HepG2 (cell line): ENCODE results near the gene MTOR. TPM values are rescaled to one million over a fixed set of nuclear protein-coding genes. Genes with fewer than 3 reads are reported as not detected.

Source experiments
- ATAC-seq: fragments of 200-7000 bp; cut with Tn5 transposase; 3 replicates; pipeline ENCODE4 v1.9.1; 2020; ENCODE audit warnings: mild to moderate bottlenecking, moderate library complexity
- BruUV-seq: library from RNA; stranded (reverse); fragments of 400-500 nt; replicated peaks from 2 replicates; lab custom pipeline; 2021; lab: Mats Ljungman, UMichigan
- CTCF ChIA-PET: fragments of 300-600 bp; formaldehyde crosslinking; extraction: SDS; loops from one replicate; lab custom pipeline; 2021; ENCODE audit warnings: low total read pairs, inconsistent platforms, low intra/inter-chr PET ratio; lab: Yijun Ruan, JAX
- POLR2A ChIA-PET: fragments of 350-600 bp; sonication (Branson Sonifier 250); formaldehyde crosslinking; loops from one replicate; lab custom pipeline; 2020; ENCODE audit warnings: antibody characterized with exemption, inconsistent platforms; lab: Yijun Ruan, JAX
- DNase-seq: peaks from one replicate; pipeline ENCODE4 v3.0.0-alpha.2; 2015; ENCODE audit warnings: low spot score
- FAIRE-seq: peaks from 3 replicates; lab custom pipeline; 2011; peaks lifted over from hg19 to GRCh38; lab: Jason Lieb, UNC
- H2AFZ ChIP-seq: one replicate; pipeline ENCODE4 v1.6.1; 2011; ENCODE audit warnings: low read length, inconsistent platforms
- H3K27ac ChIP-seq: fragments of 300-600 bp; 3 replicates; pipeline ENCODE4 v1.8.0; 2011; ENCODE audit warnings: mixed run types, mild to moderate bottlenecking, mixed read lengths, low read length, inconsistent platforms; ENCODE audit not compliant: insufficient read depth; ENCODE audit errors: extremely low read length
- H3K27me3 ChIP-seq, 2 experiments: fragments of 200-600 bp in 1 of 2; 2 replicates in 1 of 2; 3 replicates in 1 of 2; pipeline versions ENCODE4 v1.6.0 to v1.8.0; 2011; ENCODE audit warnings: low read length in 2 of 2, mild to moderate bottlenecking in 2 of 2, moderate library complexity in 2 of 2, inconsistent platforms in 1 of 2; ENCODE audit not compliant: insufficient read depth in 2 of 2, control insufficient read depth in 1 of 2
- H3K36me3 ChIP-seq, 2 experiments: fragments of 200-600 bp in 1 of 2; replicated peaks in 1 of 2; 2 replicates in 1 of 2; 3 replicates in 1 of 2; pipeline versions ENCODE4 v1.5.1 to v1.8.0; 2011; ENCODE audit warnings: low read length in 2 of 2, inconsistent platforms in 1 of 2; ENCODE audit not compliant: insufficient read depth in 2 of 2, control insufficient read depth in 1 of 2
- H3K4me1 ChIP-seq: 2 replicates; pipeline ENCODE4 v1.5.1; 2012; ENCODE audit warnings: low read length, inconsistent platforms; ENCODE audit not compliant: insufficient read depth
- H3K4me2 ChIP-seq: 2 replicates; pipeline ENCODE4 v1.6.0; 2011; ENCODE audit warnings: low read depth, low read length, inconsistent platforms
- H3K4me3 ChIP-seq, 3 experiments: fragments of 200-600 bp in 1 of 3; sonication (generic), shearing (Covaris generic) in 1 of 3; replicated peaks in 1 of 3; 2 replicates each; pipeline ENCODE4 v1.5.1; 2011 to 2016; ENCODE audit warnings: low read length in 3 of 3, inconsistent platforms in 2 of 3, low read depth in 2 of 3, mild to moderate bottlenecking in 2 of 3, control low read depth in 1 of 3, mixed read lengths in 1 of 3; ENCODE audit not compliant: insufficient read depth in 1 of 3
- H3K79me2 ChIP-seq: one replicate; pipeline ENCODE4 v1.6.1; 2011; ENCODE audit warnings: low read length, inconsistent platforms; ENCODE audit not compliant: insufficient read depth
- H3K9ac ChIP-seq: 2 replicates; pipeline ENCODE4 v1.6.0; 2011; ENCODE audit warnings: mild to moderate bottlenecking, low read depth, low read length, inconsistent platforms; ENCODE audit not compliant: insufficient read depth
- H3K9me3 ChIP-seq: 2 replicates; pipeline ENCODE4 v1.5.1; 2012; ENCODE audit warnings: mild to moderate bottlenecking, low read length
- H4K20me1 ChIP-seq: 2 replicates; pipeline ENCODE4 v1.6.0; 2011; ENCODE audit warnings: inconsistent platforms, mild to moderate bottlenecking, low read length, moderate library complexity; ENCODE audit not compliant: insufficient read depth
- DDIT3 ChIP-seq: sonication (generic); formaldehyde crosslinking; IDR thresholded peaks from 2 replicates; pipeline ENCODE4 v1.4.0; 2020; ENCODE audit warnings: mild to moderate bottlenecking, missing genetic modification reagents
- NPAS2 ChIP-seq: sonication (generic); formaldehyde crosslinking; IDR thresholded peaks from 2 replicates; pipeline ENCODE4 v1.8.0; 2022; ENCODE audit warnings: mild to moderate bottlenecking, missing genetic modification reagents, borderline replicate concordance
- ZNF883 ChIP-seq: sonication (generic); formaldehyde crosslinking; IDR thresholded peaks from 2 replicates; pipeline ENCODE4 v1.5.1; 2020; ENCODE audit warnings: mild to moderate bottlenecking, missing genetic modification reagents; ENCODE audit errors: not compliant biosample characterization
- WGBS: methylation state at CpG from one replicate; pipeline ENCODE4 v1.1.6; 2017; ENCODE audit warnings: low lambda C conversion rate; 5-methylcytosine and 5-hydroxymethylcytosine counted together
- in situ Hi-C: cut with HindIII; loops from 2 replicates; pipeline ENCODE4 v1.10.0; 2017; ENCODE audit warnings: low pct_unique_long_range_greater_than_20kb; ENCODE audit not compliant: extremely low pct_ligation_motif_present
- intact Hi-C: fragments of 100-400 bp; cut with micrococcal nuclease; formaldehyde crosslinking; loops from one replicate; pipeline ENCODE4 v1.10.0; 2022; ENCODE audit not compliant: unreplicated experiment
- polyA plus RNA-seq, 8 experiments: library from polyadenylated mRNA; depleted of rRNA in 3 of 8; stranded (reverse) in 7 of 8; unstranded in 1 of 8; fragments of >200 nt; fragmentation: Illumina TruSeq in 4 of 8; extraction: Trizol in 4 of 8; gene quantifications; 2 replicates each; pipeline versions ENCODE4 v1.2.1 to v1.2.3, GENCODE V29; 2011 to 2016; ENCODE audit warnings: low read depth in 4 of 8, missing spikeins in 1 of 8, mixed read lengths in 1 of 8; ENCODE audit not compliant: insufficient read depth in 1 of 8
- total RNA-seq, 5 experiments: library from RNA; depleted of rRNA; stranded (reverse); fragments of >200 nt; fragmentation: Illumina TruSeq; extraction: Trizol; gene quantifications; 2 replicates each; pipeline ENCODE4 v1.2.3, GENCODE V29; 2016; ENCODE audit warnings: low read depth in 1 of 5

Gene MTOR
- total and polyA plus RNA-seq, 2 of the 13 experiments (the other 11 are each of a cell fraction or from before 2014, with no cell fraction given), result 24.6 to 34.6 TPM

GRCh38 chr1:11252538-11252937 lies 9.8 kb downstream of the MTOR start:
- 97% methylated on average over 8 of the region's 8 CpGs for WGBS
- H3K4me1 ChIP-seq, result peaks cover 14% of the 10 kb centered on the region
- CTCF ChIA-PET, result no interaction called here
- no peaks in the 10 kb centered on the region for H3K9me3 ChIP-seq
- H3K27me3 ChIP-seq, result no peaks in the 10 kb centered on the region
- H3K4me2 ChIP-seq, result no peak overlapping the region
- in situ Hi-C loops, result no loop called here
- no peak overlapping the region for H2AFZ ChIP-seq
- no peak overlapping the region for H3K27ac ChIP-seq
- no peak for TF ChIP-seq NPAS2
- TF ChIP-seq, all 625 proteins: peak for 0
- Histone ChIP-seq H3K4me3 (no peak overlapping the region), H3K79me2 (no peaks in the 10 kb centered on the region), H4K20me1 (no peaks in the 10 kb centered on the region; the same call in 1 of the 2 replicates), H3K36me3 (peaks cover 20 to 54% of the 10 kb centered on the region in 2 experiments), H3K9ac (no peak overlapping the region)
- FAIRE-seq (no peak), ATAC-seq (no peak), DNase-seq (no peak)
- intact Hi-C loops, result no loop called here
- POLR2A ChIA-PET, result interaction anchor here (1.0 kb wide), 1 partner anchor 10 kb away, joined by 3 read pairs; the partner anchor contains the start of gene MTOR
- BruUV-seq, result no TSS peak

GRCh38 chr1:11248169-11248568 lies 14.2 kb downstream of the MTOR start:
- no peak for FAIRE-seq
- no peak overlapping the region for H2AFZ ChIP-seq
- no TSS peak for BruUV-seq
- peak; percentile 31; the same call in 1 of the 3 replicates for ATAC-seq
- H4K20me1 ChIP-seq, result no peaks in the 10 kb centered on the region; the same call in 1 of the 2 replicates
- H3K4me1 ChIP-seq, result no peaks in the 10 kb centered on the region
- H3K27ac ChIP-seq, result no peak overlapping the region
- in situ Hi-C loops, result loop anchor here (10.0 kb wide), 1 partner anchor 397 kb away; no protein-coding TSS in a partner anchor
- H3K4me2 ChIP-seq, result no peak overlapping the region
- CTCF ChIA-PET, result no interaction called here
- 100% methylated on average over 2 of the region's 4 CpGs for WGBS
- no peaks in the 10 kb centered on the region for H3K79me2 ChIP-seq
- no peaks in the 10 kb centered on the region for H3K9me3 ChIP-seq
- POLR2A ChIA-PET, result no interaction called here
- no peak overlapping the region for H3K4me3 ChIP-seq
- no peak overlapping the region for H3K9ac ChIP-seq
- no peaks in the 10 kb centered on the region for H3K27me3 ChIP-seq
- no peak for TF ChIP-seq ZNF883 (CRISPR knock-in tag)
- TF ChIP-seq DDIT3 (CRISPR knock-in tag), result no peak
- no peak for DNase-seq
- peaks cover 10 to 47% of the 10 kb centered on the region in 2 experiments for H3K36me3 ChIP-seq
- intact Hi-C loops, result no loop called here
